Neural crest cell (in vitro differentiated cells): ENCODE data around the gene ZFP36L1. TPM values are rescaled to one million over a fixed set of nuclear protein-coding genes. Genes with fewer than 3 reads are reported as not detected.
A peak's percentile ranks its signal among the peaks of the same experiment; 100 is the strongest.

Source experiments
- DNase-seq: peaks from one replicate; pipeline ENCODE4 v3.0.0; 2021; ENCODE audit warnings: low read depth, mixed read lengths, low spot score
- H3K27ac Mint-ChIP-seq: one replicate; pipeline ENCODE4 v1.8.0; 2021; ENCODE audit warnings: mild to moderate bottlenecking, mixed read lengths; ENCODE audit not compliant: unreplicated experiment
- H3K27me3 Mint-ChIP-seq: 2 replicates; pipeline ENCODE4 v1.8.0; 2021; ENCODE audit warnings: low read depth, mild to moderate bottlenecking, mixed read lengths
- H3K36me3 Mint-ChIP-seq: 2 replicates; pipeline ENCODE4 v1.8.0; 2021; ENCODE audit warnings: low read depth, mild to moderate bottlenecking, mixed read lengths
- H3K4me1 Mint-ChIP-seq: 2 replicates; pipeline ENCODE4 v1.8.0; 2021; ENCODE audit warnings: mixed read lengths
- H3K4me3 Mint-ChIP-seq: one replicate; pipeline ENCODE4 v1.8.0; 2021; ENCODE audit warnings: mild to moderate bottlenecking, mixed read lengths
- H3K9me3 Mint-ChIP-seq: 2 replicates; pipeline ENCODE4 v1.8.0; 2021; ENCODE audit warnings: mixed read lengths
- total RNA-seq: library from RNA; stranded (reverse); gene quantifications from 2 replicates; pipeline ENCODE4 v1.2.1, GENCODE V29; 2021
- TF ChIP-seq, protein P1 (sequence below): fragments of 200-600 bp; sonication (generic); conservative IDR thresholded peaks from 2 replicates; pipeline ENCODE4 v1.5.0; 2021; ENCODE audit warnings: antibody characterized with exemption, mild to moderate bottlenecking

ZFP36L1 gene
- total RNA-seq, 1 donor from 2014 or later: 289 TPM

DNA sequence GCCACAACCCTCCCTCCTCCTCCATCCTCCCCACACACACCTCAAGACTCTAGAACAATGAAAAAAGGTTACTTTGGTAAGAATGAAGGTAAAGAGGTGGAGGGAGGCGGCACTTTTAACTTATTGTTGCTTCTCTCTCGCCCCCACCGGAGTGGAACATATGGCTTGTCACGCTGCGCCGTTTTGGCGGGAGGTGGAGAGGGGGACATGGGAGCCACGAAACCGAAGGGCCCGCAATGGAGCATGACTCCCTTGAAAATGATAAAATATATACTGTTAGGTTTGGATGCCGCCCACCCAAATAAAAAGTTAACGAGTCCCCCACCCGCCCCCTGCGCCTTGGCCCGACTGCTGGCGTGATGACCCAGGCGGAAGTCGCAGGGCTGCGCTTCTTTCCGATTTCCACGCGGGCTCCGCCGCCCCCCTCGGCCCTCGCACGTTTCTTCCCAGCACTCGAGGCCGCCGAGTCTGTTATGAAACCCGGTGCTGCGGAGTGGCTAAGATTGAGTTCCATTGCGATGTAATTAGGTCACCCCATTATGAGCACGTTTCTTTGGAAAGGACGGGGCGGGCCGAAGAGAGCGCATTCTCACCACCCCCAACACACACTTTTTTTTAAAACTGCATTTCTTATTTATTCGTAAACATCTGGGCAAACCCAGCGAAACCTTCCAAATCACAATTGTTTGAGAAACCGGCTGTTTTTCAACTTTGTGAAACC lies 1.4 kb upstream of the ZFP36L1 start:
- DNase-seq: no peak
- peak overlapping the region; percentile 100 for H3K27ac Mint-ChIP-seq
- peak overlapping the region; percentile 98 for H3K4me3 Mint-ChIP-seq
- H3K9me3 Mint-ChIP-seq: peaks cover 4% of the 10 kb centered on the region
- TF ChIP-seq, protein P1, sequence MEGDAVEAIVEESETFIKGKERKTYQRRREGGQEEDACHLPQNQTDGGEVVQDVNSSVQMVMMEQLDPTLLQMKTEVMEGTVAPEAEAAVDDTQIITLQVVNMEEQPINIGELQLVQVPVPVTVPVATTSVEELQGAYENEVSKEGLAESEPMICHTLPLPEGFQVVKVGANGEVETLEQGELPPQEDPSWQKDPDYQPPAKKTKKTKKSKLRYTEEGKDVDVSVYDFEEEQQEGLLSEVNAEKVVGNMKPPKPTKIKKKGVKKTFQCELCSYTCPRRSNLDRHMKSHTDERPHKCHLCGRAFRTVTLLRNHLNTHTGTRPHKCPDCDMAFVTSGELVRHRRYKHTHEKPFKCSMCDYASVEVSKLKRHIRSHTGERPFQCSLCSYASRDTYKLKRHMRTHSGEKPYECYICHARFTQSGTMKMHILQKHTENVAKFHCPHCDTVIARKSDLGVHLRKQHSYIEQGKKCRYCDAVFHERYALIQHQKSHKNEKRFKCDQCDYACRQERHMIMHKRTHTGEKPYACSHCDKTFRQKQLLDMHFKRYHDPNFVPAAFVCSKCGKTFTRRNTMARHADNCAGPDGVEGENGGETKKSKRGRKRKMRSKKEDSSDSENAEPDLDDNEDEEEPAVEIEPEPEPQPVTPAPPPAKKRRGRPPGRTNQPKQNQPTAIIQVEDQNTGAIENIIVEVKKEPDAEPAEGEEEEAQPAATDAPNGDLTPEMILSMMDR: no peak
- H3K36me3 Mint-ChIP-seq: peaks cover 41% of the 10 kb centered on the region
- peaks cover 59% of the 10 kb centered on the region for H3K4me1 Mint-ChIP-seq
- H3K27me3 Mint-ChIP-seq: peaks cover 50% of the 10 kb centered on the region

DNA sequence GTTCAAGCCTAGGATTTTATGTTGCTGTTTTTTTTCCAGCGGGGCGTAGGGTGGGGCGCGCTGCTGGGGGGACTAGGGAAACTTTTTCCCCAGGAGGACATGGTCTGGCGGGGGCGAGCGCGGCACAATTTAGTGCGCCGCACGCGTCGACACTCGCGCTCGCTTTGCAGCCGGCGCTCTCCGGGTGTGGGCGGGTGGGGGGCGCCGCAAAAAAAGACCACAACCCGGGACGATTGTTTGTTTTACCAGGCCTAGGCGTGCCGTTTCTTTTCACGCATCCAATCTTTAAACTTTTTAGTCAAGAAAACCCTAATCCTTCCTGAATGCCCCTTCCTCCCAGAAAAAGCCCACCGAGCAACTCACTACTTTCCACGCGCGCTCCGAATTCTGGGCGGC lies 865 bp upstream of the ZFP36L1 start:
- peaks cover 44% of the 10 kb centered on the region for H3K36me3 Mint-ChIP-seq

DNA sequence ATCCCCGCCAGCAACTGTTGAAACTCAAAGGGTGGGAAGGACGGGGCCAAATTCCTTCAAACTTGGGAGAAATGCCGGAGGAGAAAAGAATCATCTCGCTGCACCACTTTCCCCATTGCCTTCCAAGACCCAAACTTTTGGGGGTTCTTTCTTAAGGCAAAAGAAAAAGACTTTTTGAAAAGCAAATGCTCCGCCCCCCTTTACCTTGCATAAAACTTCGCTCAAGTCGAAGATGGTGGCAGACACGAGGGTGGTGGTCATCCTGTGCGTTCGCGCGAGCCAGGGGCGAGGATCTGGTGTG lies 239 bp downstream of the ZFP36L1 start:
- TF ChIP-seq, protein P1: no peak
- Mint-ChIP-seq H3K36me3 (peaks cover 52% of the 10 kb centered on the region), H3K9me3 (no peaks in the 10 kb centered on the region), H3K27me3 (peaks cover 64% of the 10 kb centered on the region), H3K4me1 (peaks cover 67% of the 10 kb centered on the region), H3K4me3 (peak overlapping the region; percentile 98), H3K27ac (peak overlapping the region; percentile 99)
- DNase-seq: no peak

More for the DNA sequence above, 865 bp upstream of the ZFP36L1 start:
- Mint-ChIP-seq H3K4me3 (peak overlapping the region; percentile 98), H3K9me3 (peaks cover under 1% of the 10 kb centered on the region), H3K4me1 (peaks cover 61% of the 10 kb centered on the region), H3K27me3 (peaks cover 55% of the 10 kb centered on the region), H3K27ac (peak overlapping the region; percentile 100)
- TF ChIP-seq, protein P1: no peak
- no peak for DNase-seq

- no peak for DNase-seq
- TF ChIP-seq, protein P1: no peak
- Mint-ChIP-seq H3K36me3 (peaks cover 57% of the 10 kb centered on the region), H3K27me3 (peaks cover 69% of the 10 kb centered on the region), H3K27ac (peak overlapping the region; percentile 99), H3K4me1 (peaks cover 67% of the 10 kb centered on the region), H3K4me3 (peak overlapping the region; percentile 98), H3K9me3 (no peaks in the 10 kb centered on the region)
Measured at GRCh38 chr14:68791902-68792677, 777 bp downstream of the ZFP36L1 start.

DNA sequence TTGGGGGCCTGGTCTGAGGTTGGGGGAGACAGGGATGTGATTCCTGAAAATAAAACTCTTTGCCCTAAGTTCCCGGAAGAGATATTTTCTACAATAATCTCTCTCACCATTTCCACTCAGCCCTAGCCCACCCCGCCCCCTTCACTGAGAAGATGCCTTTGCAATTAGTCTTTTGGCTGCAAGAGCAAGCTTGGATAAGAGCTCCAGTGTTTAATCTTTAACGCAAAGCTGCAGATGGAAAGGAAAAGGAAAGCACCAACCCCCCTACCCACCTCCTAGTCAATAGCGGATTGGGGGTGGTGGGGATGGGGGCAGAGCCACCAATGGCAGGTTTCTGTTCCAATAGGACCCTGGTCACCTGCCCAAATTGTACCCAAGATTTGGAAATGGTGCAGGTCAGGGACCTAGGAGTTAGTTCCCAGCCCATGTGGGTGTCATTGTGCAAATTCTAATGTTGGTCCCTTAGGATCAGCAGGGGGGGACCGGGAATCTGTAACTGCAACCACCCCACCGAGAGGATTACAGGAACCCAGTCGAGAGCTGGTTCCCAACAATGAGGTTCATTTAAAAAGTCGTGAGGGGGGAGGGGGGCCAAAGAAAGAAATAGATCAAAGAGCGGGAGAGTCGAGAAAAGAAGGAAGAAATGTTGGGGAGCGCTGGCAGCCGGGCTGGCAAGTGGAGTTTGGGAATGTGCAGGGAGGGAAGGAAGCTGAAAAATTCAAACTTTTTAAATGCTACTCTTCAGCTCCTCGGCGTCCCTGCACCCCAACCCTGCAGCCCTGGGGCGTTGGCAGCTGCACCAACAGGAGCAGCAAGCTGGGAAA lies 1.6 kb downstream of the ZFP36L1 start:
- peaks cover 65% of the 10 kb centered on the region for H3K36me3 Mint-ChIP-seq
- DNase-seq: no peak
- TF ChIP-seq, protein P1: no peak
- peaks cover 68% of the 10 kb centered on the region for H3K4me1 Mint-ChIP-seq
- peak overlapping the region; percentile 98 for H3K4me3 Mint-ChIP-seq
- H3K9me3 Mint-ChIP-seq: peaks cover 3% of the 10 kb centered on the region
- peaks cover 77% of the 10 kb centered on the region for H3K27me3 Mint-ChIP-seq
- H3K27ac Mint-ChIP-seq: peak overlapping the region; percentile 98
